Measurements from ENCODE around the gene TMCO4. TPM values are rescaled to one million over a fixed set of nuclear protein-coding genes. Genes with fewer than 3 reads are reported as not detected.
A peak's percentile ranks its signal among the peaks of the same experiment; 100 is the strongest.

TMCO4 gene
- total and polyA plus RNA-seq, 2 of the 8 experiments (the other 6 are each of a cell fraction or from before 2014, with no cell fraction given): 3.0 to 3.1 TPM

DNA sequence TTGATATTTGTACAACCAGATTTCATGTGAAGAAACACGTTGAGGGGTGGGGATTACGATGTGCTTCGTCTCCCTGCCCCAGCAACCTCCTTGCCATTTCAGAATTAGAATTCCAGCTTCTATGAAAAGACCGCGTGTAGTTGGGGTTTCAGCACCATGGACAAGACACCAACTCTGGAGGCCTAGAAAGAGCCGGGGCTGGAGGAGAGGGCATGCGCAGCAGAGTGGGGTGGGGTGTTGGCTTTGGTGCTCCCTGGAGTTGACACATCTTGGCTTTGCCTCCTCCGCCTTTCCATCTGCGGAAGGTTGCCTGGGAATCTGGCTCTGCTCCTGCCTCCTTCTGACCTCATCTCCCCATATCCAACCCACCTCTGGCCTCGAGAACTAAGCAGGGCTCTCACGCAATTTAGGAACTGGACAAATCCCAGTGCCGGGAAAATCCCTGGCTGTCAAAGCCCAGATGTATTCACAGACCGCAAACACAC lies 123.2 kb downstream of the TMCO4 start (continued):
- TF ChIP-seq NRF1 (IDR thresholded peaks at IDR 0.05; ENCODE audit: low read depth, low read length) (peak; percentile 53), TCF12 (IDR thresholded peaks at IDR 0.05; ENCODE audit: low read depth, low read length) (no peak), SP2 (IDR thresholded peaks at IDR 0.05; ENCODE audit: low read length) (no peak), POU5F1 (IDR thresholded peaks at IDR 0.05; ENCODE audit: low read depth, low read length) (no peak), SRF (IDR thresholded peaks at IDR 0.05; ENCODE audit: low read depth, low read length) (no peak), NANOG (IDR thresholded peaks at IDR 0.05; ENCODE audit: insufficient read depth, low read depth, low read length, poor library complexity, severe bottlenecking) (no peak), HDAC2 (IDR thresholded peaks at IDR 0.05; ENCODE audit: borderline replicate concordance in 1 of 2, low read depth in 2 of 2, low read length in 2 of 2) (no peak), CTBP2 (IDR thresholded peaks at IDR 0.05; ENCODE audit: borderline replicate concordance, insufficient read depth, insufficient read length, low read length) (no peak), TBP (IDR thresholded peaks at IDR 0.05; ENCODE audit: low read depth, low read length) (no peak), ZNF274 (IDR thresholded peaks at IDR 0.05; ENCODE audit: borderline replicate concordance, extremely low read depth, low read length) (no peak)
- TF ChIP-seq, protein P1, sequence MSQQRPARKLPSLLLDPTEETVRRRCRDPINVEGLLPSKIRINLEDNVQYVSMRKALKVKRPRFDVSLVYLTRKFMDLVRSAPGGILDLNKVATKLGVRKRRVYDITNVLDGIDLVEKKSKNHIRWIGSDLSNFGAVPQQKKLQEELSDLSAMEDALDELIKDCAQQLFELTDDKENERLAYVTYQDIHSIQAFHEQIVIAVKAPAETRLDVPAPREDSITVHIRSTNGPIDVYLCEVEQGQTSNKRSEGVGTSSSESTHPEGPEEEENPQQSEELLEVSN (IDR thresholded peaks at IDR 0.05): no peak
- TF ChIP-seq, protein P2, sequence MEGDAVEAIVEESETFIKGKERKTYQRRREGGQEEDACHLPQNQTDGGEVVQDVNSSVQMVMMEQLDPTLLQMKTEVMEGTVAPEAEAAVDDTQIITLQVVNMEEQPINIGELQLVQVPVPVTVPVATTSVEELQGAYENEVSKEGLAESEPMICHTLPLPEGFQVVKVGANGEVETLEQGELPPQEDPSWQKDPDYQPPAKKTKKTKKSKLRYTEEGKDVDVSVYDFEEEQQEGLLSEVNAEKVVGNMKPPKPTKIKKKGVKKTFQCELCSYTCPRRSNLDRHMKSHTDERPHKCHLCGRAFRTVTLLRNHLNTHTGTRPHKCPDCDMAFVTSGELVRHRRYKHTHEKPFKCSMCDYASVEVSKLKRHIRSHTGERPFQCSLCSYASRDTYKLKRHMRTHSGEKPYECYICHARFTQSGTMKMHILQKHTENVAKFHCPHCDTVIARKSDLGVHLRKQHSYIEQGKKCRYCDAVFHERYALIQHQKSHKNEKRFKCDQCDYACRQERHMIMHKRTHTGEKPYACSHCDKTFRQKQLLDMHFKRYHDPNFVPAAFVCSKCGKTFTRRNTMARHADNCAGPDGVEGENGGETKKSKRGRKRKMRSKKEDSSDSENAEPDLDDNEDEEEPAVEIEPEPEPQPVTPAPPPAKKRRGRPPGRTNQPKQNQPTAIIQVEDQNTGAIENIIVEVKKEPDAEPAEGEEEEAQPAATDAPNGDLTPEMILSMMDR (IDR thresholded peaks at IDR 0.05; ENCODE audit: control extremely low read depth in 1 of 3, insufficient read depth in 1 of 3, low read depth in 1 of 3, low read length in 3 of 3): no peak
- TF ChIP-seq, protein P3, sequence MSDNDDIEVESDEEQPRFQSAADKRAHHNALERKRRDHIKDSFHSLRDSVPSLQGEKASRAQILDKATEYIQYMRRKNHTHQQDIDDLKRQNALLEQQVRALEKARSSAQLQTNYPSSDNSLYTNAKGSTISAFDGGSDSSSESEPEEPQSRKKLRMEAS (IDR thresholded peaks at IDR 0.05): peak; percentile 90
- TF ChIP-seq, protein P4, sequence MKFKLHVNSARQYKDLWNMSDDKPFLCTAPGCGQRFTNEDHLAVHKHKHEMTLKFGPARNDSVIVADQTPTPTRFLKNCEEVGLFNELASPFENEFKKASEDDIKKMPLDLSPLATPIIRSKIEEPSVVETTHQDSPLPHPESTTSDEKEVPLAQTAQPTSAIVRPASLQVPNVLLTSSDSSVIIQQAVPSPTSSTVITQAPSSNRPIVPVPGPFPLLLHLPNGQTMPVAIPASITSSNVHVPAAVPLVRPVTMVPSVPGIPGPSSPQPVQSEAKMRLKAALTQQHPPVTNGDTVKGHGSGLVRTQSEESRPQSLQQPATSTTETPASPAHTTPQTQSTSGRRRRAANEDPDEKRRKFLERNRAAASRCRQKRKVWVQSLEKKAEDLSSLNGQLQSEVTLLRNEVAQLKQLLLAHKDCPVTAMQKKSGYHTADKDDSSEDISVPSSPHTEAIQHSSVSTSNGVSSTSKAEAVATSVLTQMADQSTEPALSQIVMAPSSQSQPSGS (IDR thresholded peaks at IDR 0.05; ENCODE audit: low read length): no peak
- TF ChIP-seq, protein P5, sequence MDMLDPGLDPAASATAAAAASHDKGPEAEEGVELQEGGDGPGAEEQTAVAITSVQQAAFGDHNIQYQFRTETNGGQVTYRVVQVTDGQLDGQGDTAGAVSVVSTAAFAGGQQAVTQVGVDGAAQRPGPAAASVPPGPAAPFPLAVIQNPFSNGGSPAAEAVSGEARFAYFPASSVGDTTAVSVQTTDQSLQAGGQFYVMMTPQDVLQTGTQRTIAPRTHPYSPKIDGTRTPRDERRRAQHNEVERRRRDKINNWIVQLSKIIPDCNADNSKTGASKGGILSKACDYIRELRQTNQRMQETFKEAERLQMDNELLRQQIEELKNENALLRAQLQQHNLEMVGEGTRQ (IDR thresholded peaks at IDR 0.05; ENCODE audit: low read length): no peak

Measured in H1 (cell line).